Adrenal gland (tissue), 5 donors: ENCODE results near the gene MICAL3.

Source experiments
- CTCF ChIP-seq, 6 experiments: fragments of 450-650 bp in 4 of 6; fragments of 200-600 bp in 2 of 6; sonication (generic) in 1 of 6; IDR thresholded peaks; 1 replicate in 5 of 6; 2 replicates in 1 of 6; pipeline versions ENCODE4 v1.5.1 to v1.8.0; 2016 to 2021; ENCODE audit warnings: antibody characterized with exemption in 6 of 6, mild to moderate bottlenecking in 2 of 6, moderate library complexity in 1 of 6
- POLR2A ChIP-seq, 2 donors: fragments of 450-650 bp; IDR thresholded peaks; one replicate each; pipeline ENCODE4 v1.6.1; 2017; ENCODE audit warnings: antibody characterized with exemption in 2 of 2, mild to moderate bottlenecking in 2 of 2, moderate library complexity in 1 of 2
- donor health status: DM: no; HTN: no; CAD: no.

GRCh38 chr22:17828502-17829080 lies 195.8 kb downstream of the MICAL3 start:
- no peak for TF ChIP-seq CTCF (IDR thresholded peaks at IDR 0.05)
- no peak for TF ChIP-seq POLR2A (IDR thresholded peaks at IDR 0.05)
